ENCODE results near the gene DRD2.

The DRD2 gene

GRCh38 chr11:113397821-113398220, 77.4 kb downstream of the DRD2 start:
- no peaks in the 10 kb centered on the region for H3K36me3 ChIP-seq (replicated peaks)
- H3K27me3 ChIP-seq (replicated peaks): no peaks in the 10 kb centered on the region
- H3K4me3 ChIP-seq (ENCODE audit: low read depth, low read length): no peak overlapping the region
- in situ Hi-C loops (cut with HindIII; ENCODE audit: low pct_ligation_motif_present, low sequenced_read_pairs): no loop called here
- no peak for DNase-seq
- H3K27ac ChIP-seq: no peak overlapping the region
- TF ChIP-seq, protein P1, sequence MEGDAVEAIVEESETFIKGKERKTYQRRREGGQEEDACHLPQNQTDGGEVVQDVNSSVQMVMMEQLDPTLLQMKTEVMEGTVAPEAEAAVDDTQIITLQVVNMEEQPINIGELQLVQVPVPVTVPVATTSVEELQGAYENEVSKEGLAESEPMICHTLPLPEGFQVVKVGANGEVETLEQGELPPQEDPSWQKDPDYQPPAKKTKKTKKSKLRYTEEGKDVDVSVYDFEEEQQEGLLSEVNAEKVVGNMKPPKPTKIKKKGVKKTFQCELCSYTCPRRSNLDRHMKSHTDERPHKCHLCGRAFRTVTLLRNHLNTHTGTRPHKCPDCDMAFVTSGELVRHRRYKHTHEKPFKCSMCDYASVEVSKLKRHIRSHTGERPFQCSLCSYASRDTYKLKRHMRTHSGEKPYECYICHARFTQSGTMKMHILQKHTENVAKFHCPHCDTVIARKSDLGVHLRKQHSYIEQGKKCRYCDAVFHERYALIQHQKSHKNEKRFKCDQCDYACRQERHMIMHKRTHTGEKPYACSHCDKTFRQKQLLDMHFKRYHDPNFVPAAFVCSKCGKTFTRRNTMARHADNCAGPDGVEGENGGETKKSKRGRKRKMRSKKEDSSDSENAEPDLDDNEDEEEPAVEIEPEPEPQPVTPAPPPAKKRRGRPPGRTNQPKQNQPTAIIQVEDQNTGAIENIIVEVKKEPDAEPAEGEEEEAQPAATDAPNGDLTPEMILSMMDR (IDR thresholded peaks at IDR 0.05; ENCODE audit: low read depth, low read length, missing control alignments): no peak

DNA sequence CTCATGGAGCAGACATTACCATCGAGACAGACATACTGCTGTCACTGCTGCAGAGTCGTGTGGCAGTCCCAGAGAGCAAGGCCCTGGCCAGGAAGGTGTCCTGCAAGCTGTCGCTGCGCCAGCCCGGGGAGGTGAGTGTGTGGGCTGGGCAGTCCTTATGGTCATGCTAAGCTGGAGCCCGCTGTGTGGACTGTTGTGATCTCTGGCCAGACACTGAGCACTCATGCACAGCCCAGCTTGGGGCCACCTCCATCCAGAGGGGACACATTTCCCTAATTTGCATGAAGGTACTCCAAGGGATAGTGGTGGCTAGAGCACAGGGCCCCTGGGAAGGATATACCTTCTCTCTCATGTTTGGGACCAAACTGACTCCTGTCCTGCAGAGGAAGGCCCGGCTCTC, 78.0 kb downstream of the DRD2 start:
- in situ Hi-C loops (cut with HindIII; ENCODE audit: low pct_ligation_motif_present, low sequenced_read_pairs): no loop called here
- H3K27ac ChIP-seq: no peak overlapping the region
- H3K4me3 ChIP-seq (ENCODE audit: low read depth, low read length): no peak overlapping the region
- TF ChIP-seq, protein P1 (IDR thresholded peaks at IDR 0.05; ENCODE audit: low read depth, low read length, missing control alignments): no peak
- H3K36me3 ChIP-seq (replicated peaks): no peaks in the 10 kb centered on the region
- no peak for DNase-seq
- no peaks in the 10 kb centered on the region for H3K27me3 ChIP-seq (replicated peaks)

DNA sequence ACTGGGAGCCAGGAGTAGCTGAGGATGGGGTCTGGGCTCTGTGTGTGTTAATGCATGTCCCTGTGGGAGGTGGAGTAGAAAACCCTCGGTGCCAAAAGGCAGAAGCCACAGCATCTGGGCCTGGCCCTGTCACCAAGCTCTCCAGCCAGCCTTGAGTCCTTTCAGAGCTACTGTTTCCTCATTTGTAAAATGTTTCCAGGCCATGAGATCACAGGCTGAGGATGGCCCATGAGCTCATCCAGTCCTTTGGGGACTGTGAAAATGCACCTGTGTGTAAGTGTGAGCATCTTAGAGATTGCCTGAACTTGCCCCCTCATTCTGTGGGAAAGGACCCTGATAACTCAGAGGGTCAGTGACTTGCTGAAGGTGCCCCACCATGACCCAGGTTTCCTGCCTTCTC, 78.5 kb downstream of the DRD2 start:
- no peak for DNase-seq
- in situ Hi-C loops (cut with HindIII; ENCODE audit: low pct_ligation_motif_present, low sequenced_read_pairs): no loop called here
- no peak overlapping the region for H3K27ac ChIP-seq
- H3K36me3 ChIP-seq (replicated peaks): no peaks in the 10 kb centered on the region
- no peak overlapping the region for H3K4me3 ChIP-seq (ENCODE audit: low read depth, low read length)
- TF ChIP-seq, protein P1 (IDR thresholded peaks at IDR 0.05; ENCODE audit: low read depth, low read length, missing control alignments): no peak
- no peaks in the 10 kb centered on the region for H3K27me3 ChIP-seq (replicated peaks)

DNA sequence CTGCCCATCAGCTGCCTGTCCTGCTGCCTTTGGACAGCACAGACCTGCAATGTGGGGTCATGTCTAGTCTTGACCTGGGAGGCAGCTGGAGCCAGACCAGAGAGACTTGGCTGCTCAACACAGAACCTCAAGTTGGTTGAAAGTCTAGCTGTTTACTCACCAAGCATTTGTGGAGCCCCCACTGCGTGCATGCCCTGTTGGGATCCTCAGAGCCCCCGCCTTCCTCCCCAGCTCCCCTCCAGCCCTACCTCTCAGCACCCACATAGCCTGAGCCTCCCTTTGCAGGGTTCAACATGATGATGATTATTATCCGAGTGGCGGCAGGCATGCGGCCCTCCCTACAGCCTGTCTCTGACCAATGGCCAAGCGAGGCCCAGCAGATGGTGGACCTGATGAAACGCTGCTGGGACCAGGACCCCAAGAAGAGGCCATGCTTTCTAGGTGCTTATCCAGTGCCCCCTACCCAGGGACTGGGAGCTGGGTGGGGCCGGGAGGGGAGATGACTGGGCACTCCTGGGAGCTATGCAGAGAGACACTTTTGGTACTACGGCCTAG, 79.3 kb downstream of the DRD2 start:
- TF ChIP-seq, protein P1 (IDR thresholded peaks at IDR 0.05; ENCODE audit: low read depth, low read length, missing control alignments): no peak
- no peaks in the 10 kb centered on the region for H3K36me3 ChIP-seq (replicated peaks)
- no peak for DNase-seq
- no peak overlapping the region for H3K4me3 ChIP-seq (ENCODE audit: low read depth, low read length)
- in situ Hi-C loops (cut with HindIII; ENCODE audit: low pct_ligation_motif_present, low sequenced_read_pairs): no loop called here
- H3K27ac ChIP-seq: no peak overlapping the region
- H3K27me3 ChIP-seq (replicated peaks): peaks cover 3% of the 10 kb centered on the region

- no peak overlapping the region for H3K4me3 ChIP-seq (ENCODE audit: low read depth, low read length)
- no peaks in the 10 kb centered on the region for H3K36me3 ChIP-seq (replicated peaks)
- in situ Hi-C loops (cut with HindIII; ENCODE audit: low pct_ligation_motif_present, low sequenced_read_pairs): no loop called here
- DNase-seq: no peak
- H3K27me3 ChIP-seq (replicated peaks): peaks cover 3% of the 10 kb centered on the region
- TF ChIP-seq, protein P1 (IDR thresholded peaks at IDR 0.05; ENCODE audit: low read depth, low read length, missing control alignments): no peak
- no peak overlapping the region for H3K27ac ChIP-seq
Measured at GRCh38 chr11:113394919-113395318, 80.3 kb downstream of the DRD2 start.

GRCh38 chr11:113393501-113393985, 81.7 kb downstream of the DRD2 start:
- no peak for DNase-seq
- no peak overlapping the region for H3K27ac ChIP-seq
- TF ChIP-seq, protein P1 (IDR thresholded peaks at IDR 0.05; ENCODE audit: low read depth, low read length, missing control alignments): no peak
- H3K36me3 ChIP-seq (replicated peaks): no peaks in the 10 kb centered on the region
- H3K27me3 ChIP-seq (replicated peaks): peaks cover 3% of the 10 kb centered on the region
- in situ Hi-C loops (cut with HindIII; ENCODE audit: low pct_ligation_motif_present, low sequenced_read_pairs): no loop called here
- no peak overlapping the region for H3K4me3 ChIP-seq (ENCODE audit: low read depth, low read length)
